ENCODE measurements around the gene SGMS1. TPM values are rescaled to one million over a fixed set of nuclear protein-coding genes. Genes with fewer than 3 reads are reported as not detected.

Gene SGMS1
- total RNA-seq, 1 experiment from 2014 or later = 20.4 TPM

DNA sequence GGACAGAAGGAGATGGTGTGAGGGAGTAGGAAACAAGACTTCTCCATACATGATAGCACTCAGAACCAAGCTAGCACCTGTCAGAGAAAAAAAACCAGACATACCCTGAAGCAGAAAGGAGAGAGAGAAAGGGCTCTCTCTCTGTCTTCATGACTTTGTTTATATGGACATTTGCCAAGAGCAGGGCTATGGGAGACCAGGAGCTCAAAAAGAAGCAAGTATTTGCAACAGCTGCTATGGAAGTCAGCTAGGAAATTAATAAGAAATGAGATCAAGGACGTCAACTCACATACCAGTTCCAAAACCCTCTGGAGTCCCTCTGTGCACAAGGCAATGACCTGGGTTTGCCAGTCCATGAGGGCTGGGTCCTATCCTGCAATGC, 111.6 kb downstream of the SGMS1 start:
- no peaks in the 10 kb centered on the region for H3K9me3 ChIP-seq (ENCODE audit: control insufficient read depth, low read depth, low read length)
- no peak overlapping the region for H2AFZ ChIP-seq (ENCODE audit: low read length)
- H2AK5ac ChIP-seq (ENCODE audit: insufficient read length, low read length) = no peak overlapping the region
- H3T11ph ChIP-seq (ENCODE audit: low read length) = no peak overlapping the region
- no peak overlapping the region for H4K91ac ChIP-seq (ENCODE audit: insufficient read length, low read depth, low read length)
- no peak overlapping the region for H3K9ac ChIP-seq (ENCODE audit: extremely low read depth, insufficient read length, low read length)
- no peak overlapping the region for H3K14ac ChIP-seq (ENCODE audit: insufficient read depth, low read length)
- no peak overlapping the region for H3K23ac ChIP-seq (ENCODE audit: insufficient read length, low read depth, low read length)
- no peaks in the 10 kb centered on the region for H3K9me3 Mint-ChIP-seq
- H3K18ac ChIP-seq (ENCODE audit: insufficient read length, low read depth, low read length) = no peak overlapping the region
- no peak overlapping the region for H2BK5ac ChIP-seq (ENCODE audit: insufficient read length, low read length)
- no CpG with 5 or more reads among the region's 1 CpG for WGBS (ENCODE audit: extremely low coverage, insufficient read length, low lambda C conversion rate)
- H3K4me3 Mint-ChIP-seq = no peak overlapping the region
- H2BK120ac ChIP-seq (ENCODE audit: low read depth, low read length, poor library complexity, severe bottlenecking) = no peak overlapping the region
- H3K27ac Mint-ChIP-seq = no peak overlapping the region
- H4K20me1 ChIP-seq (ENCODE audit: control insufficient read depth, insufficient read depth, insufficient read length) = no peaks in the 10 kb centered on the region
- H4K8ac ChIP-seq (replicated peaks; ENCODE audit: insufficient read length, low read depth, low read length) = no peak overlapping the region
- H3K4me2 ChIP-seq (ENCODE audit: insufficient read depth, insufficient read length, low read length) = no peak overlapping the region
- no peak overlapping the region for H3K4ac ChIP-seq (ENCODE audit: low read depth, low read length)
- H3K4me1 ChIP-seq (ENCODE audit: insufficient read depth, low read length) = peaks cover 3% of the 10 kb centered on the region; the same call in 1 of the 2 replicates
- H3K36me3 Mint-ChIP-seq (ENCODE audit: insufficient read depth in 1 of 3, low read depth in 3 of 3) = no peaks in the 10 kb centered on the region
- H3K56ac ChIP-seq (ENCODE audit: insufficient read length, low read depth, low read length) = no peak overlapping the region
- no peak overlapping the region for H2BK15ac ChIP-seq (ENCODE audit: low read depth, low read length)
- no peaks in the 10 kb centered on the region for H3K23me2 ChIP-seq (ENCODE audit: insufficient read length, low read depth, low read length, poor library complexity, severe bottlenecking)
- no peaks in the 10 kb centered on the region for H3K79me2 ChIP-seq (ENCODE audit: insufficient read depth, low read length)
- no peaks in the 10 kb centered on the region for H3K27me3 Mint-ChIP-seq (ENCODE audit: low read depth)
- no peak for DNase-seq
- H4K5ac ChIP-seq (ENCODE audit: insufficient read length, low read depth, low read length) = no peak overlapping the region
- no peaks in the 10 kb centered on the region for H3K79me1 ChIP-seq (ENCODE audit: insufficient read depth, low read depth, low read length, poor library complexity, severe bottlenecking)
- peaks cover 12 to 14% of the 10 kb centered on the region in 2 experiments for H3K4me1 Mint-ChIP-seq
- TF ChIP-seq CTCF (conservative IDR thresholded peaks at IDR 0.05) = no peak
- no peak overlapping the region for H2BK20ac ChIP-seq (ENCODE audit: low read depth, low read length, poor library complexity, severe bottlenecking)
- no peaks in the 10 kb centered on the region for H3K27me3 ChIP-seq (ENCODE audit: insufficient read depth, low read length)
- no peak overlapping the region for H3K27ac ChIP-seq (ENCODE audit: insufficient read length, low read depth, low read length)
- no peak overlapping the region for H2BK12ac ChIP-seq (ENCODE audit: insufficient read length, low read depth, low read length)
